Measurements from ENCODE around the gene TTLL5.
A peak's percentile ranks its signal among the peaks of the same experiment; 100 is the strongest.

The TTLL5 gene

GRCh38 chr14:75968456-75968855 lies 307.4 kb downstream of the TTLL5 start:
- DNase-seq (no peak), ATAC-seq (no peak)
- H3K27ac Mint-ChIP-seq = no peak overlapping the region
- no peaks in the 10 kb centered on the region for H3K4me1 Mint-ChIP-seq
- H3K9me3 Mint-ChIP-seq = no peaks in the 10 kb centered on the region
- H3K27me3 Mint-ChIP-seq = no peaks in the 10 kb centered on the region
- no peak overlapping the region for H3K4me3 Mint-ChIP-seq

- Mint-ChIP-seq H3K27me3 (no peaks in the 10 kb centered on the region), H3K4me3 (no peak overlapping the region), H3K4me1 (no peaks in the 10 kb centered on the region), H3K9me3 (no peaks in the 10 kb centered on the region), H3K27ac (no peak overlapping the region)
- ATAC-seq (no peak), DNase-seq (no peak)
Observed at GRCh38 chr14:75969126-75969525, 308.1 kb downstream of the TTLL5 start.

GRCh38 chr14:75969891-75970290 lies 308.8 kb downstream of the TTLL5 start:
- H3K9me3 Mint-ChIP-seq = no peaks in the 10 kb centered on the region
- no peak overlapping the region for H3K4me3 Mint-ChIP-seq
- no peak for DNase-seq
- no peak overlapping the region for H3K27ac Mint-ChIP-seq
- ATAC-seq = no peak
- no peaks in the 10 kb centered on the region for H3K4me1 Mint-ChIP-seq
- H3K27me3 Mint-ChIP-seq = no peaks in the 10 kb centered on the region

GRCh38 chr14:75970989-75971388 lies 309.9 kb downstream of the TTLL5 start:
- no peak for ATAC-seq
- H3K27me3 Mint-ChIP-seq = no peaks in the 10 kb centered on the region
- H3K9me3 Mint-ChIP-seq = no peaks in the 10 kb centered on the region
- H3K27ac Mint-ChIP-seq = no peak overlapping the region
- no peak for DNase-seq
- no peak overlapping the region for H3K4me3 Mint-ChIP-seq
- H3K4me1 Mint-ChIP-seq = no peaks in the 10 kb centered on the region

- ATAC-seq (no peak), DNase-seq (no peak)
- H3K4me1 Mint-ChIP-seq = no peaks in the 10 kb centered on the region
- no peak overlapping the region for H3K4me3 Mint-ChIP-seq
- no peaks in the 10 kb centered on the region for H3K9me3 Mint-ChIP-seq
- H3K27me3 Mint-ChIP-seq = no peaks in the 10 kb centered on the region
- no peak overlapping the region for H3K27ac Mint-ChIP-seq
Observed at GRCh38 chr14:75971509-75971908, 310.5 kb downstream of the TTLL5 start.

- Mint-ChIP-seq H3K27me3 (no peaks in the 10 kb centered on the region), H3K4me3 (no peak overlapping the region), H3K27ac (no peak overlapping the region), H3K9me3 (no peaks in the 10 kb centered on the region), H3K4me1 (peaks cover 3% of the 10 kb centered on the region)
- ATAC-seq (no peak), DNase-seq (no peak)
Observed at GRCh38 chr14:75972801-75973421, 311.9 kb downstream of the TTLL5 start.

GRCh38 chr14:75976826-75977581 lies 316.0 kb downstream of the TTLL5 start:
- Mint-ChIP-seq H3K9me3 (no peaks in the 10 kb centered on the region), H3K27ac (no peak overlapping the region), H3K27me3 (no peaks in the 10 kb centered on the region), H3K4me1 (peaks cover 44% of the 10 kb centered on the region), H3K4me3 (no peak overlapping the region)
- ATAC-seq = no peak
- DNase-seq = no peak

GRCh38 chr14:75977582-75977943 lies 316.5 kb downstream of the TTLL5 start:
- Mint-ChIP-seq H3K27ac (no peak overlapping the region), H3K9me3 (no peaks in the 10 kb centered on the region), H3K4me1 (peaks cover 45% of the 10 kb centered on the region), H3K27me3 (no peaks in the 10 kb centered on the region), H3K4me3 (no peak overlapping the region)
- no peak for ATAC-seq
- no peak for DNase-seq

- Mint-ChIP-seq H3K27ac (peak overlapping the region; percentile 27 to 83), H3K4me3 (no peak overlapping the region), H3K4me1 (peaks cover 50% of the 10 kb centered on the region), H3K9me3 (no peaks in the 10 kb centered on the region), H3K27me3 (no peaks in the 10 kb centered on the region)
- ATAC-seq (no peak), DNase-seq (peak in 1 of 2 donors; percentile 12)
Observed at GRCh38 chr14:75978249-75978731, 317.2 kb downstream of the TTLL5 start.

- Mint-ChIP-seq H3K27me3 (no peaks in the 10 kb centered on the region), H3K9me3 (no peaks in the 10 kb centered on the region), H3K4me1 (peaks cover 50% of the 10 kb centered on the region), H3K4me3 (peak overlapping the region; percentile 17 to 53), H3K27ac (no peak overlapping the region)
- ATAC-seq (no peak), DNase-seq (no peak)
Observed at GRCh38 chr14:75979071-75979571, 318.1 kb downstream of the TTLL5 start.

GRCh38 chr14:75979648-75980565 lies 318.9 kb downstream of the TTLL5 start:
- no peaks in the 10 kb centered on the region for H3K27me3 Mint-ChIP-seq
- H3K27ac Mint-ChIP-seq = peak overlapping the region; percentile 43 to 63
- peaks cover 50% of the 10 kb centered on the region for H3K4me1 Mint-ChIP-seq
- peak overlapping the region; percentile 17 to 53 for H3K4me3 Mint-ChIP-seq
- DNase-seq = no peak
- ATAC-seq = no peak
- no peaks in the 10 kb centered on the region for H3K9me3 Mint-ChIP-seq

- ATAC-seq = no peak
- H3K4me1 Mint-ChIP-seq = peaks cover 50% of the 10 kb centered on the region
- no peak overlapping the region for H3K27ac Mint-ChIP-seq
- H3K27me3 Mint-ChIP-seq = no peaks in the 10 kb centered on the region
- no peak for DNase-seq
- H3K4me3 Mint-ChIP-seq = peak overlapping the region; percentile 82 to 89
- H3K9me3 Mint-ChIP-seq = no peaks in the 10 kb centered on the region
Observed at GRCh38 chr14:75980856-75981255, 319.8 kb downstream of the TTLL5 start.

- peak; percentile 59 to 65 for DNase-seq
- H3K4me1 Mint-ChIP-seq = peaks cover 58% of the 10 kb centered on the region
- peak within 1 kb of the TSS; percentile 56 to 84 for H3K27ac Mint-ChIP-seq
- ATAC-seq = peak; percentile 74
- H3K27me3 Mint-ChIP-seq = no peaks in the 10 kb centered on the region
- H3K9me3 Mint-ChIP-seq = no peaks in the 10 kb centered on the region
- H3K4me3 Mint-ChIP-seq = peak within 1 kb of the TSS; percentile 82 to 89
Observed at GRCh38 chr14:75981426-75982265, 320.6 kb downstream of the TTLL5 start, which contains the start of gene TGFB3. TSS of gene TGFB3 (minus strand) at chr14:75981995. CDS start at chr14:75980893, 1,102 bp downstream.

GRCh38 chr14:75982266-75983018 lies 321.4 kb downstream of the TTLL5 start:
- Mint-ChIP-seq H3K9me3 (no peaks in the 10 kb centered on the region), H3K4me3 (peak overlapping the region; percentile 82 to 89), H3K27me3 (no peaks in the 10 kb centered on the region), H3K27ac (peak overlapping the region in 1 of 2 donors; percentile 41), H3K4me1 (peaks cover 60% of the 10 kb centered on the region)
- peak; percentile 79 to 82 for DNase-seq
- peak; percentile 70 for ATAC-seq
